T1000 (cell line): Measurements from ENCODE around the gene ERGIC3.
"Not testable (repeated sequence)": the region's sequence is repeated elsewhere in the genome, so short reads cannot be mapped to it uniquely, and the experiment has no call there.

Source experiments
- DNase-seq: peaks from one replicate; lab custom pipeline; 2025; ENCODE audit warnings: mixed read lengths; lab: John Stamatoyannopoulos, UW

The ERGIC3 gene

DNA sequence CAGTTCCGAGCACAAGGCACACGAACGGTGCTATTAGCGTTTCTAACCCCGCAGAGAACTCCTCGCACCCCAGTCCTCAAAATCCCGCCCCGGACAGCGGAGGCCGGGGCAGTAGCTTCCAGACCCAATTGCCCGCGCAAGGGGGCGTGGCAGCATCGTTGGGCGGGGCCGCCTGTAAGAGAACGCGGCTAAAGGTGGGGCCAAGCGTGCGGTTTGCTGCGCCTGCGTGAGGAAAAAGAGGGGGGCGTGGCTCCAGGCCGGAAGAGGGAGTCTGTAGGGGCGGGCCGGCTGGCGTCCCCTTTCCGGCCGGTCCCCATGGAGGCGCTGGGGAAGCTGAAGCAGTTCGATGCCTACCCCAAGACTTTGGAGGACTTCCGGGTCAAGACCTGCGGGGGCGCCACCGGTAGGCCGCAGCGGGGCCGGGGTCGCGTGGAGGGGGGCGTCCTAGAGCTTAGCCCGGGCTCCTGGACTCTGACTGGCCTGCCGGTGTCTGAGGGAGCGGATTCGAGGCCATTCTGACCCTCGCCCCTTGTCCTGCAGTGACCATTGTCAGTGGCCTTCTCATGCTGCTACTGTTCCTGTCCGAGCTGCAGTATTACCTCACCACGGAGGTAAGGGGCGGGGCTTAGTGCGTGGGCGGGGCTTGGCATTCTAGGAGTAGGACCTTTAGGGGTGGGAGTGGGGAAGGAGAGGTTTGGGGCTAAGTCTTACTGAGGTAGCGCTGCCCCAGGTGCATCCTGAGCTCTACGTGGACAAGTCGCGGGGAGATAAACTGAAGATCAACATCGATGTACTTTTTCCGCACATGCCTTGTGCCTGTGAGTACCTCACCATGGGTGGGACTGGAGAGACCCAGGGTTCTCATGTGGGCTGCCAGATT is at the start of gene ERGIC3:
TSS of gene ERGIC3 (plus strand) at position 296 of the 880 bp plus-strand sequence. CDS start at position 316, 20 bp downstream.
- peak; percentile 97 for DNase-seq

DNA sequence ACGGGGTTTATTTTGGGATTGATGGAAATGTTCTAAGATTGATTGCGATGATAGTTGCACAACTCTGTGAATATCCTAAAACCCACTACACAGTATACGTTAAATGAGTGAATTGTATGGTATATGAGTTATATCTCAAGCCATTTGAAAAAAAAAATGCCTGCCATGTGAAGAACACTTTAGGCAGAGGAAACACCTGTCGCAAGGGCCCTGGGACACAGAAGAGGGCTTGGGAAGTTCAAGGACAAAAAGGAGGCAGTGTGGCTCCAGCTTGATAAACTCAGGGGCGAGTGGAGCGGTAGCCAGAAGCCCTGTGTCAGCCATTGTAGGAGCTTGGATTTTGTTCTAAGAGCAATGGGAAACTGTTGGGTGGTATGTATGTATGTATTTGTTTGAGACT is 49.5 kb upstream of the ERGIC3 start:
- DNase-seq: no peak

DNA sequence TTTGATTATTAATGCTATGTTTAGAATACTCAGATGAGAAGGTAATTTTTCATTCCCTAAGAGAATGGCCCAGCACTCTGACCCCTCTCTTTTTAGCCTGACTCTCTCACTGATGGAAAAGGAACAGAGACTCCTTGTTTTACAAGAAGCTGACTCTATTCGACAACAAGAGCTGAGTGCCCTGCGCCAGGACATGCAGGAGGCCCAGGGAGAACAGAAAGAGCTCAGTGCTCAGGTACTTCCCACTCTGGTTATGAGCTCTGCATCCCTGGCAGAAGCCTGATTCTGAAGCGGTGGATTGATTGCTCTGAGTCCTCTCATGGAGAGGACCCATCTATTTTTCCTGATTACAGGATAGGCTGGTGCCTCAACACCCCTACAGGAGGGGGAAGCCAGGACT is 45.4 kb upstream of the ERGIC3 start:
- no peak for DNase-seq

DNA sequence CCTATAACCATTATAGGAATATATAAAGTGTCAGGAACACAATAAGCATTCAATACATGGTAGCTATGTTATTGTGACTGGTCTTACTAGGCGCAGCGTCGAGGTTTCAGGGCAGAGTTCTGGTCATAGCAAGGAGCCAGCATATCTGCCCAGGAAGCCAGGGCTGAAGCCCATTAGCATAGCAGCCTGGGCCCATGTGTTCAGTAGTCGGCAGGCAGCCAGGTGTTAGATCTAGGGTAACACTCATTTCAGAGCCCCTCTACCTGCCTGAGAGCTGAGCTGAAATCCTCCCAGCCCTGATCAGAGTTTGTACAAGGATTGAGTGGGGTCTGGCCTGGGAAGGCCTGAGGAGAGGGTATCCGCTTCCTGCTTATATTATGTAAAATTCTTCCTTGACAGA is 44.6 kb upstream of the ERGIC3 start:
- no peak for DNase-seq

DNA sequence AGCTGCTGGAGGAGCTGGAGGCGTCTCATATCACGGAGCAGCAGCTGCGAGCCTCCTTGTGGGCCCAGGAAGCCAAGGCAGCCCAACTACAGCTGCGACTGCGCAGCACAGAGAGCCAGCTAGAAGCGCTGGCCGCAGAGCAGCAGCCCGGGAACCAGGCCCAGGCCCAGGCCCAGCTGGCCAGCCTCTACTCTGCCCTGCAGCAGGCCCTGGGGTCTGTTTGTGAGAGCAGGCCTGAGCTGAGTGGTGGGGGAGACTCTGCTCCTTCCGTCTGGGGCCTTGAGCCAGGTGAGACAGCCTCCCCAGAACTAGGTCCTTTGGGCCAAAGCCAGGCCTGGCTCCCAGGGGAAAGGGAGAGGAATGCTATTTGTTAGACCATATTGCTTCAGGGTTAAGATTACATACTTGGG is 44.1 kb upstream of the ERGIC3 start:
- DNase-seq: no peak

DNA sequence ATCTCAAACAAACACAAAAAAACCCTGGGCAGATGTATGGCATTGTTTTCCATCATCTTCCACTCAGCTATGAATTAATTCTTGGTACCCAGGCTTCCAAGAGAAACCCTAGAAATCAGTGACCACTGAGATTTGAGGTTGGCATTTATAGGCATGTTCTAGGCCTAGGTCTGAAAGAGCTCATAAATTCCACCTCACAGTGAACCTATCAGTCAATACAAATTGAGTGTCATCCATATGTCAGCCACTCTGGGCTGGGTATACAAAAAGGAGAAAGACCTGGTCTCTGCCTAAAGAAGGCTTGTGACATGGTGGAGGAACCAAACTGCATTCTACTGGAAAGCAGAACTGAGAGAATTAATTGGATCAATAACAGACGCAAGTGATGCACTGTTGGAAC is 42.6 kb upstream of the ERGIC3 start:
- DNase-seq: no peak

DNA sequence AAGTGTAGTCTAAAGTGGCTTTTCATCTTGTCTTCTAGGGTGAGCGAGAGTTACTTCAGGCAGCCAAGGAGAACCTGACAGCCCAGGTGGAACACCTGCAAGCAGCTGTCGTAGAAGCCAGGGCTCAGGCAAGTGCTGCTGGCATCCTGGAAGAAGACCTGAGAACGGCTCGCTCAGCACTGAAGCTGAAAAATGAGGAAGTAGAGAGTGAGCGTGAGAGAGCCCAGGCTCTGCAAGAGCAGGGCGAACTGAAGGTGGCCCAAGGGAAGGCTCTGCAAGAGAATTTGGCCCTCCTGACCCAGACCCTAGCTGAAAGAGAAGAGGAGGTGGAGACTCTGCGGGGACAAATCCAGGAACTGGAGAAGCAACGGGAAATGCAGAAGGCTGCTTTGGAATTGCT is 39.5 kb upstream of the ERGIC3 start:
- no peak for DNase-seq

DNA sequence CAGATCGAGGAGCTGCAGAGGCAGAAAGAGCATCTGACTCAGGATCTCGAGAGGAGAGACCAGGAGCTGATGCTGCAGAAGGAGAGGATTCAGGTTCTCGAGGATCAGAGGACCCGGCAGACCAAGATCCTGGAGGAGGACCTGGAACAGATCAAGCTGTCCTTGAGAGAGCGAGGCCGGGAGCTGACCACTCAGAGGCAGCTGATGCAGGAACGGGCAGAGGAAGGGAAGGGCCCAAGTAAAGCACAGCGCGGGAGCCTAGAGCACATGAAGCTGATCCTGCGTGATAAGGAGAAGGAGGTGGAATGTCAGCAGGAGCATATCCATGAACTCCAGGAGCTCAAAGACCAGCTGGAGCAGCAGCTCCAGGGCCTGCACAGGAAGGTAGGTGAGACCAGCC is 38.6 kb upstream of the ERGIC3 start:
- DNase-seq: no peak

DNA sequence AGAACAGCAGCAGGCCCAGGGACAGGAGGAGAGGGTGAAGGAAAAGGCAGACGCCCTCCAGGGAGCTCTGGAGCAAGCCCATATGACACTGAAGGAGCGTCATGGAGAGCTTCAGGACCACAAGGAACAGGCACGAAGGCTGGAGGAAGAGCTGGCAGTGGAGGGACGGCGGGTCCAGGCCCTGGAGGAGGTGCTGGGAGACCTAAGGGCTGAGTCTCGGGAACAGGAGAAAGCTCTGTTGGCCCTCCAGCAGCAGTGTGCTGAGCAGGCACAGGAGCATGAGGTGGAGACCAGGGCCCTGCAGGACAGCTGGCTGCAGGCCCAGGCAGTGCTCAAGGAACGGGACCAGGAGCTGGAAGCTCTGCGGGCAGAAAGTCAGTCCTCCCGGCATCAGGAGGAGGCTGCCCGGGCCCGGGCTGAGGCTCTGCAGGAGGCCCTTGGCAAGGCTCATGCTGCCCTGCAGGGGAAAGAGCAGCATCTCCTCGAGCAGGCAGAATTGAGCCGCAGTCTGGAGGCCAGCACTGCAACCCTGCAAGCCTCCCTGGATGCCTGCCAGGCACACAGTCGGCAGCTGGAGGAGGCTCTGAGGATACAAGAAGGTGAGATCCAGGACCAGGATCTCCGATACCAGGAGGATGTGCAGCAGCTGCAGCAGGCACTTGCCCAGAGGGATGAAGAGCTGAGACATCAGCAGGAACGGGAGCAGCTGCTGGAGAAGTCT is 37.9 kb upstream of the ERGIC3 start:
- no peak for DNase-seq

DNA sequence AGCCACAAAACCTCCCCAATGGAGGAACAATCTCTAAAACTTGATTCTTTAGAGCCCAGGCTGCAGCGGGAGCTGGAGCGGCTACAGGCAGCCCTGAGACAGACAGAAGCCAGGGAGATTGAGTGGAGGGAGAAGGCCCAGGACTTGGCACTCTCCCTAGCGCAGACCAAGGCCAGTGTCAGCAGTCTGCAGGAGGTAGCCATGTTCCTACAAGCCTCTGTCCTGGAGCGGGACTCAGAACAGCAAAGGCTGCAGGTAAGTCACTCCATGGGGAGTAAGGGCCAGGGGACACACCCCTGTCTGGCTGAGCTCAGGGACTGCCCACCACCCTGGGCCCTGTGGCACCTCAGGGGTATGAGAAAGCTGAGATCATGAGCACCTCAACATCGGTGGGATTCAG is 37.1 kb upstream of the ERGIC3 start:
- no peak for DNase-seq

DNA sequence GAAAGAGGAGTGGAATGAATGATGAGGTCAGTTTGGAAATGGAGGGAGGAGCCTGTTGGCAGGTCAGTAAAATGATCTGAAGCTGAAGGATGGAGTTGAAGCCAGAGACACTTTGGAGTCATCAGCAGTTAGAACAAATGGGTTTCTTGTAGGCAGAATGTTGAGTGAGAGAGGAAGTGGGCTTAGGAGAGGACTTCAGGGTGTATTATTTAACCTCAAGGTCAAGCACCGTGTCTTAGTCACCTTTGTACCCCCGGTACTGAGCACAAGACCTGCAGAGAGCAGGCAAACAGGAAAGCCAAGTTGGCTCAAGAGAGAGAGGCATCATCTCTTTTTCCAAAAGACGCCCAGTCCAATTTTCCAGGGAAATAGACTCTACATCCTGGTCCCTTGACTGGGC is 35.7 kb upstream of the ERGIC3 start:
- no peak for DNase-seq

DNA sequence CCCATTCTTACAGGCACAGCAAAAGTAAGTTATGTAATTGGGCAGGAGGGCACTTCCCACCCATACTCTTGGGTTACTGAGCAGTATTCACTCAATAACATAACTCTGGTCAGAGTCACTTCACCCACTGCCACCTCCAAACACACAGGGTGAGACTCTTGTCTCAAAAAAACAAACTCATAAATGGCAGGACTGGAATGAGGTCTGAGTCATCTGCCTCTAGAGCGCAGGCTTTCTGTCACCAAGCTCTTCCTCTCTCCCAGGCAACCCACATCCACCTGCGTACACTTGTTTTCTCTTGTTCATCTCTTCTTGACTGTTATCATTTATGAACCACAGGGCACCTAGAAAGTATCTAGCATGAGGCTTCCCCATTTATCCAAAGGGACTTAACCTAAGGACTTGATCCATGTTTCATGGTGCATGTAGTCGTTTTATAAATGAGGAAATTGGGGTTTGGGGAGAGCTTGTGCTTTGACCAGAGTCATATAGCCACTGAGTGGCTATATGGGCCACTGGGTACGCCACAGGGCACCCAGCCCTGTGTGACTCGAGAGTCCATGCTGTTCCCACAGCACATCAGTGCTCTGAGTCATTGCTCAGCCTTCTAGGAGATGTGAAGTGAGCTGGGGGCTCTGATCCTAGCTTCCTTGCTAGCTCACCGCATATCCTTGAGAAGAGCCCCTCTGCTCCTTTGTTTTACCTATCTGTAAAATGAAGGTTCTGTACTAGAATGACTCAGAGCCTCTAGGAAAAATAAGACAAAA is 34.8 kb upstream of the ERGIC3 start:
- DNase-seq: no peak

DNA sequence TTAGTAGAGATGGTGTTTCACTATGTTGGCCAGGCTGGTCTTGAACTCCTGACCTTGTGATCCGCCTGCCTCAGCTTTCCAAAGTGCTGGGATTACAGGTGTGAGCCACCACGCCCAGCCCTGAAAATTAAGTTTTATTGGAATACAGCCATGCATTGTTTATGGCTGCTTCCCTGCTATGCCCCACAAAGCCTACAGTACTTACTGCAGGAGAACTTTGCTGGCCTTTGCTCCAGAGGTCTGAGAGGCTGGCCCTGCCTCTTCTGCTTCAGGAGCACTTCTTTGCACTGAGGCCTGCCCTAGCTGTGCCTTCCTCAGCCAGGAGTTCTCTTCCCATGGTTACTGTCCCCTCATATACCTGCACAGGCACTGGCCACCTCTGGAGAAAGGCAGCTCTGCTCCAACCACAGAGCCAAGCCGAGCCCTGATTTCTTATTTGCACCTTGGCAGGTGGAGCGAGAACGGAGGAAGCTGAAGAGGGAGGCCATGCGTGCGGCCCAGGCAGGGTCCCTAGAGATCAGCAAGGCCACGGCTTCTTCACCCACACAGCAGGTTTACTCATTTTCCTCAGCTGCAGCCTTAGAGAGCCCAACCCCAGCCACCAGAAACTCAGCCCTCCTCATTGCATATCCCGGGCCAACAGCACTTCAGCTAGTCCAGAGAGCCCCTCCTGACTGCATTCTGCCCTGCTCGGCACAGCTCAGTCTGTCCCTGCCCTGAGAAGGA is 33.2 kb upstream of the ERGIC3 start:
- no peak for DNase-seq

DNA sequence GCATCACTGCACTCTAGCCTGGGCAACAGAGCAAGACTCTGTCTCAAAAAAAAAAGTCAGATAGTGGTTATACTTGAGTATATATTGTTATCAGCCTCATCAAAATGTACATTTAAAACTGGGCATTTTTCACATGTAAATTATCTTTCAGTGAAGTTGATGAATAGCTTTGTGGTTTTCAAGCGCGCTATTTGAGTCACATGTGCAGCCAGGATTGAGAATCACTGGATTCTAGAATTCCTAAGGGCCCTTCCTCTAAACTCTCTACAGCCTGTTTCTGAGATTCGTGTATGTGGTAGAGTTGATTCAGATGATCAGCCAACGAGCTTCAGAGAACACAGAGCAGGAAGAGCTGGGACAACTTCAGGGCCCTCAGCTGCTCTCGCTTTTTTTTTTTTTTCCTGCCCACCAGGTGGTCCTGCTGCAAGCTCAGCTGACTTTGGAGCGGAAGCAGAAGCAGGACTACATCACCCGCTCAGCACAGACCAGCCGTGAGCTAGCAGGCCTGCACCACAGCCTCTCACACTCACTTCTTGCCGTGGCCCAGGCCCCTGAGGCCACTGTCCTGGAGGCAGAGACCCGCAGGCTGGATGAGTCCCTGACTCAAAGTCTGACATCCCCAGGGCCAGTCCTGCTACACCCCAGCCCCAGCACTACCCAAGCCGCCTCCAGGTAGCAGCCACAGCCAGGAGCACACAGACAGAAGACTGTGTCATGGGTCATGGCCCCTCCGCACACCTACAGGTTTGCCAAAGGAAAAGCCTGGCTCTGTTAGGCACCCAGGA is 30.7 kb upstream of the ERGIC3 start:
- no peak for DNase-seq

DNA sequence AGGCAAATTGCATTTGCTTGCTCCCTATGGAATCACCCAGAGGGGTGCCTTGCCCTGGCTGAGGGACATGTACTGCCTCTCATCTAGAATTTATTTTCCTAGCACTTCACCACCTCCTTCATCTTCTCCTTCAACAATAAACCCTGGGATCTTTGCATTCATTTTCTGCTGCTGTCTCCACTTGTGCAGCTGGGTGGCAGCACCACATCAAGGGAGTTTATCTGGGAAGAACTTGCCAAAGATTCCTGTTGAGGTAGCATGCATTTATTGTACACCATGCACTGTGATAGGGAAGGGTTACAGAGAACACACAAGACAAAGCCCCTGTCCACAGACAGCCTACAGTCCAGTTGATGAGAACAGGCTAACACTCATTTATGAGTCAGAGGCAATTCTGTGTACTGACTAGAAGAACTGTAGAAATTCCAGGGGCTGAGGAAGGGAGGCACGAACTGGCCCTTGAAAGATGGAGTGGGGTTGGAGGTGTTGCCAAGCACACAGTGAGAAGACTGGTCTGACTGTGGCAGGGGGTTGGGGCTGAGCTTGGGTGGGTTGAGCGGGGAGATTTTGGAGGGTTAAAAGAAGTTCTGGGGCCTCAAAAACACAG is 30.0 kb upstream of the ERGIC3 start:
- no peak for DNase-seq

DNA sequence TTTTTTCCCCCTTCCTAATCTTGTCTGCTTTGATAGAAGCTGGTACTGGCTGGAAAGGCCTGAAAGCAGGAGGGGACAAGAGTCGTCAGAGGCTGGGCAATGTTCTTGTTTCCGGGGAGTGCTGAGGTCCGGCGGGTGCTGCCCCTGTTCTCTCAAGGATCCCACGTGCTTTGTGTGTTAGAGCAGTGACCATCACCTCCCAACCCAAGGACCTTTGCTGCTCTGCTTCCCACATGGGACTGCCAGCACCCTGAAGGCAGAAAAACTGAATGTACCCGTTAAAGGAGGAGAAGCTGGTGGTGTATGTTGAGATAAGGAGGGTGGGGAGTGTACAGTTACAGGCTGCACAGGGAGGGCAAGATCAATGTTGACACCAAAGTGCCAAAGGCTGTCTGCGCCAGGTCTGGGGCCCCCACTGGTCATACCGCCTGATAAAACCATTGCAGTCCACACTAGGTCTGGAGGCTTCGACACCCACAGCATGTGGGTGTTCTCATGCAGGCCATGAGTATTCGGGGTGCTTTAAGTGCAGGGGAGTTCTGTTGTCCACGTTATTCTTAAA is 27.4 kb upstream of the ERGIC3 start:
- no peak for DNase-seq

DNA sequence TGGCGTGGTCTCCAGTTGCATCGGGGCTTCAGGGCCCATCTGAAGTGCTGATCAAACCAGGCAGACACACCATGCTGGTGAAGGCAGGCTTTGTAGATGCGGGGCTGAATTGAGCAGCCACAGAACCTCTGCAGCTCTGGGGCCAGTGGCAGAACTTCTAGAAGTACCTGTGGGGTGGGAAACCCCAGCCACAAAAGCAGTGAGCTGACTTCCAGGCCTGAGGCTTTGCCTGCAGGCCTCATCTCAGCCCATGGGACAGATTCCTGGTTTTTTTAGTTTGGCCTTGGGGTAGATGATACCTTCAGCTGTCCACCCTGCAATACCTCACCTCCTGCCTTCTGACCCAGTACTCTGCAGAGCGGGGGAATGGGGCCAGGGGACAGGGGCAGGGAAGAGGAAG is 26.5 kb upstream of the ERGIC3 start:
- DNase-seq: no peak

DNA sequence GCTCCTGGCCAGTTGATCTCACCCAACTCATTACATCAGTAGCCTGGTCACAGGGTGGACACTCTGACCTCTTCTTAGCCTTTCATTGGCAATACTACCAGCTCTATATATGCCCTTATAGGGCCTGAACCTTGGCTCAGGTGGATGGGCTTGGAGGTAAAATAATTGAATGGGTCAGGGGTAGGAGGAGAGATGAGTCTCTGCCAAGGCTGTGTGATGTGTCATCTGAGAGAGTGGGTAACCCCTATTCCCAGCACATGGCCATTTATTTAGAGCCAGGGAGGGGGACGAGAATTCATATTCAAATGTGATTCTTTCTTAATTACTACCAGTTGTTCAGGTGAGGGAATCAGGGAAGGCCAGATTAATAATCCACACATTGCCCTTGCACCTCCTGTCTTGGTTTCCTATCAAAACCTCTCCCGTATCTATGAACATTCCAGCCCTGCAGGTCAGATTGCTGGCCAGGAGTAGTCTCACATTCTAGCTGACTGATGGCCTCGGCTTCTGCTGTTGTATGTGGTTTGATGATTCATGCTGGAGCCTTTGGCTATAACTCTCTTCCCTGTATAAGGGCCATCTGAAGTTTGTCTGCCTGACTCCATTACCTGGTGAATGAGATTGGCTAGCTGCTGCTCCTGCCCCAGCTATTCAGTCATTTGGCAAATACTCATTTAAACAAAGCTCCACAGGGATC is 25.8 kb upstream of the ERGIC3 start:
- DNase-seq: peak; percentile 46

DNA sequence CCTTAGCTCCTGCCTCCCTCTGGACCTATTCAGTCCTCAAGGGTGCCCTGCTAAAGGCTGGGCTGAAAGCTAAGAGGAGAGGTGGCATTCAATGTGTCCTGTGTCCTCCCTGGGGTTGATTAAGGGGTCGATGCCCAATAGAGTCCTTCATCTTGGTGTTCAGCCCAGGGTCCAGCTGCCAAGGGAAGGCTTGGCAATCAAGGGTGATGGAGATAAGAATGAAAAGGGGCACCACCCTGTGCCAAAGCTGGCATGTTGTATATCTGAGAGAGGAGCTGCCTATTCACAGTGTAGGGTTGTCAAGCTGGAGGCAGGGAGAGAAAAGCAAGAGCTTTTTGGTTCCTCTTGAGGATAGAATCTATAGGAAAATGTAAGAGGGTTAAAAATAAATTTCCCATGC is 24.8 kb upstream of the ERGIC3 start:
- DNase-seq: no peak

DNA sequence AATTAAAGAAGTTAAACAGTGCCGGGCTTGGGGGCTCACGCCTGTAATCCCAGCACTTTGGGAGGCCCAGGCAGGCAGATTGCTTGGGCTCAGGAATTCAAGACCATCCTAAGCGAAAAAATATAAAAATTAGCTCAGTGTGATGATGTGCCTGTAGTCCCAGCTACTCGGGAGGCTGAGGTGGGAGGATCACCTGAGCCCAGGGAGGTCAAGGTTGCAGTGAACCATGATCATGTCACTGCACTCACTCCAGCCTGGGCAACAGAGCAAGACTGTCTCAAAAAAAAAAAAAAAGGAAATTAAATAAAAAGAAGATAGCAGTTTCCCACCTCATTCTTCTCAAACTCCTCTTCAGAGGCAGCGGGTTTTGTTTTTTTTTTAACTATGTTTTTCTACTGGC is 24.1 kb upstream of the ERGIC3 start:
- DNase-seq: not testable (repeated sequence)
